ENCODE results near the gene PROKR1. TPM values are rescaled to one million over a fixed set of nuclear protein-coding genes. Genes with fewer than 3 reads are reported as not detected.
"Not testable (repeated sequence)": the region's sequence is repeated elsewhere in the genome, so short reads cannot be mapped to it uniquely, and the experiment has no call there.

The PROKR1 gene
- total and polyA plus RNA-seq, 2 of the 4 experiments (the other 2 are of a cell fraction) = not detected

GRCh38 chr2:68595493-68595785 lies 47.9 kb upstream of the PROKR1 start:
- H3K36me3 ChIP-seq (ENCODE audit: control insufficient read depth, insufficient read depth, low read length); H3K27me3 ChIP-seq (ENCODE audit: control insufficient read depth, insufficient read depth, low read length); H3K4me1 ChIP-seq (ENCODE audit: control insufficient read depth, insufficient read depth, low read length); H4K20me1 ChIP-seq (ENCODE audit: insufficient read depth, low read length); H3K4me3 ChIP-seq (ENCODE audit: insufficient read depth, low read depth, low read length); H4K91ac ChIP-seq (ENCODE audit: insufficient read depth, low read depth, low read length); H3K27ac ChIP-seq (ENCODE audit: insufficient read depth, low read length); H2AK9ac ChIP-seq (replicated peaks; ENCODE audit: low read depth, low read length, poor library complexity); ATAC-seq (ENCODE audit: low read depth); BruUV-seq (replicated peaks); H2BK15ac ChIP-seq (ENCODE audit: low read depth, low read length); H3K56ac ChIP-seq (ENCODE audit: extremely low read depth, insufficient read depth, low read length); H3K18ac ChIP-seq (ENCODE audit: low read depth, low read length); H3K9me1 ChIP-seq (ENCODE audit: insufficient read depth, low read length); H3K9ac ChIP-seq (ENCODE audit: low read depth, low read length); dilution Hi-C loops (cut with HindIII; ENCODE audit: low sequenced_read_pairs, unreplicated experiment); H3K23ac ChIP-seq (ENCODE audit: low read depth, low read length); H3K79me1 ChIP-seq (ENCODE audit: low read depth in 1 of 2, low read length in 2 of 2); H3K4ac ChIP-seq (ENCODE audit: low read depth, low read length); H3K9me3 ChIP-seq (ENCODE audit: control insufficient read depth, insufficient read depth, low read length); H2AFZ ChIP-seq (replicated peaks; ENCODE audit: low read length, poor library complexity); H3K4me2 ChIP-seq (ENCODE audit: low read depth, low read length); H2BK120ac ChIP-seq (ENCODE audit: low read depth, low read length); H2BK20ac ChIP-seq (ENCODE audit: low read depth, low read length); H2AK5ac ChIP-seq (ENCODE audit: low read depth, low read length); DNase-seq; H4K8ac ChIP-seq (ENCODE audit: low read depth in 2 of 2, low read length in 2 of 2); H3K14ac ChIP-seq (replicated peaks; ENCODE audit: low read depth, low read length); H2BK5ac ChIP-seq (ENCODE audit: low read depth, low read length, poor library complexity, severe bottlenecking); H4K5ac ChIP-seq (ENCODE audit: low read depth, low read length): not testable (repeated sequence)
- ChIA-PET POLR2A (ENCODE audit: unreplicated experiment) (interaction anchor here (0.6 kb wide), 1 partner anchor 13 kb away, joined by 3 read pairs; no protein-coding TSS in a partner anchor), CTCF (interaction anchor here (0.6 to 1.8 kb wide), 17 partner anchors 9 to 1826 kb away, joined by 3 to 13 read pairs (median 4); no protein-coding TSS in a partner anchor)
- WGBS, 2 experiments (ENCODE audit: extremely low coverage in 2 of 2, insufficient read length in 1 of 2) = no CpG with 5 or more reads among the region's 2 CpGs
- intact Hi-C loops (cut with micrococcal nuclease) (loop anchor here (2.0 kb wide), 1 partner anchor 109 kb away; no protein-coding TSS in a partner anchor), in situ Hi-C loops (cut with MboI; ENCODE audit: low sequenced_read_pairs) (loop anchor here (25.0 kb wide), 1 partner anchor 108 kb away; no protein-coding TSS in a partner anchor)

DNA sequence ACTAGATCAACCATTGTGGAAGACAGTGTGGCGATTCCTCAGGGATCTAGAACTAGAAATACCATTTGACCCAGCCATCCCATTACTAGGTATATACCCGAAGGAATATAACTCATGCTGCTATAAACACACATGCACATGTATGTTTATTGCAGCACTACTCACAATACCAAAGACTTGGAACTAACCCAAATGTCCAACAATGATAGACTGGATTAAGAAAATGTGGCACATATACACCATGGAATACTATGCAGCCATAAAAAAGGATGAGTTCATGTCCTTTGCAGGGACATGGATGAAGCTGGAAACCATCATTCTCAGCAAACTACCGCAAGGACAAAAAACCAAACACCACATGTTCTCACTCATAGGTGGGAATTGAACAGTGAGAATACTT lies 42.9 kb upstream of the PROKR1 start:
- H3K18ac ChIP-seq (ENCODE audit: low read depth, low read length); DNase-seq; in situ Hi-C loops (cut with MboI; ENCODE audit: low sequenced_read_pairs); H3K56ac ChIP-seq (ENCODE audit: extremely low read depth, insufficient read depth, low read length); H2BK15ac ChIP-seq (ENCODE audit: low read depth, low read length); ATAC-seq (ENCODE audit: low read depth); H3K9me3 ChIP-seq (ENCODE audit: control insufficient read depth, insufficient read depth, low read length); H3K4me3 ChIP-seq (ENCODE audit: insufficient read depth, low read depth, low read length); dilution Hi-C loops (cut with HindIII; ENCODE audit: low sequenced_read_pairs, unreplicated experiment); H2BK5ac ChIP-seq (ENCODE audit: low read depth, low read length, poor library complexity, severe bottlenecking); H4K5ac ChIP-seq (ENCODE audit: low read depth, low read length); H3K27ac ChIP-seq (ENCODE audit: insufficient read depth, low read length); H2BK20ac ChIP-seq (ENCODE audit: low read depth, low read length); H3K9ac ChIP-seq (ENCODE audit: low read depth, low read length); POLR2A ChIA-PET (ENCODE audit: unreplicated experiment); H4K91ac ChIP-seq (ENCODE audit: insufficient read depth, low read depth, low read length); CTCF ChIA-PET; H3K79me1 ChIP-seq (ENCODE audit: low read depth in 1 of 2, low read length in 2 of 2); H4K8ac ChIP-seq (ENCODE audit: low read depth in 2 of 2, low read length in 2 of 2); H3K23ac ChIP-seq (ENCODE audit: low read depth, low read length); H4K20me1 ChIP-seq (ENCODE audit: insufficient read depth, low read length); BruUV-seq (replicated peaks); H2BK120ac ChIP-seq (ENCODE audit: low read depth, low read length); intact Hi-C loops (cut with micrococcal nuclease); H3K9me1 ChIP-seq (ENCODE audit: insufficient read depth, low read length); H3K36me3 ChIP-seq (ENCODE audit: control insufficient read depth, insufficient read depth, low read length); H2AK9ac ChIP-seq (replicated peaks; ENCODE audit: low read depth, low read length, poor library complexity); H3K27me3 ChIP-seq (ENCODE audit: control insufficient read depth, insufficient read depth, low read length); H3K4ac ChIP-seq (ENCODE audit: low read depth, low read length); H3K4me1 ChIP-seq (ENCODE audit: control insufficient read depth, insufficient read depth, low read length); H3K4me2 ChIP-seq (ENCODE audit: low read depth, low read length); H2AFZ ChIP-seq (replicated peaks; ENCODE audit: low read length, poor library complexity); H3K14ac ChIP-seq (replicated peaks; ENCODE audit: low read depth, low read length); H2AK5ac ChIP-seq (ENCODE audit: low read depth, low read length): not testable (repeated sequence)
- WGBS, 2 experiments (ENCODE audit: extremely low coverage in 2 of 2, insufficient read length in 1 of 2) = no CpG with 5 or more reads among the region's 3 CpGs

All from IMR-90 (cell line).